ENCODE data around the gene ATP6V1F.

The ATP6V1F gene

GRCh38 chr7:128884561-128885369 is 22.1 kb downstream of the ATP6V1F start:
- DNase-seq, result no peak

GRCh38 chr7:128885370-128886187 is 22.9 kb downstream of the ATP6V1F start:
- no peak for DNase-seq

DNA sequence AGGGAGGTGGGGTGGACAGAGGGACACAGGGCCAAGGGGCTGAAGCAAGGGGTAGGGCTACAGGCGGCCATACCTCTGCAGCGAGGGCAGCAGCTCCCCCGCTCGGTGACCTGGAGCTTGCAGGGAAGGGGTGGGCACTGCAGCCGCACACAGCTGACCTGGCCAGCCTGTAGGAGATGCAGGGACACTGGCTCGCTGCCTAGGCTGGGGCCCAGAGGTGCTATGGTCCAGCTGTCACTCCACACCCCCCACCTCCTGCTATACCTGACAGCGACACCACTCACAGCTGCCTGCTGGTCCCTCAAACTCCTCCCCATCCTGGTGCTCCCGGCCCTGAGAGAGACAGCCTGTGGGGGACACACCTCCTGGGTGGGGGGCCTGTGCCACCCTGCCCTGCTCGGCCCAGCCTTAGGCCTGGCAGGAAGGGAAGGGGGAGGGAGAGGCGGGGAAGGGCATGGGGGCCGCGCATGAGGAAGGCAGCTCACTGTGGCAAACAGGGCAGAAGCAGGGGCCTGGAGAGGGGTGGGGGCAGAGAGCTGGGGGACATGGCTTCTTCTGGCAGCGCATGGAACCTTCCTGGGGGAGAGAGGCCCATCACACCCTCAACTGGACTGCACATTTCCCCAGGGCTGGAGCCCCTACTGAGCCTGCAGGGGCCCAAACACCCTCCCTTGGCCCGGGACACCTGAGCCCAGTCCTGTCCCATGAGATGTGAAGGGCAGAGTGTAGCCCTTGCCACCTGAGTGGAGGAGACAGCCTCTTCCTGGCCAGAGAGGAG is 23.9 kb downstream of the ATP6V1F start:
- no peak for DNase-seq

GRCh38 chr7:128887169-128888038 is 24.7 kb downstream of the ATP6V1F start:
- DNase-seq, result no peak

GRCh38 chr7:128888039-128888755 is 25.5 kb downstream of the ATP6V1F start:
- DNase-seq, result no peak

- no peak for DNase-seq
Observed at GRCh38 chr7:128888756-128889095, 26.1 kb downstream of the ATP6V1F start.

- no peak for DNase-seq
Observed at GRCh38 chr7:128889121-128889520, 26.5 kb downstream of the ATP6V1F start.

- no peak for DNase-seq
Observed at GRCh38 chr7:128890306-128891109, 27.9 kb downstream of the ATP6V1F start.

GRCh38 chr7:128891110-128891941 is 28.7 kb downstream of the ATP6V1F start:
- no peak for DNase-seq

GRCh38 chr7:128891942-128892269 is 29.2 kb downstream of the ATP6V1F start:
- DNase-seq, result no peak

DNA sequence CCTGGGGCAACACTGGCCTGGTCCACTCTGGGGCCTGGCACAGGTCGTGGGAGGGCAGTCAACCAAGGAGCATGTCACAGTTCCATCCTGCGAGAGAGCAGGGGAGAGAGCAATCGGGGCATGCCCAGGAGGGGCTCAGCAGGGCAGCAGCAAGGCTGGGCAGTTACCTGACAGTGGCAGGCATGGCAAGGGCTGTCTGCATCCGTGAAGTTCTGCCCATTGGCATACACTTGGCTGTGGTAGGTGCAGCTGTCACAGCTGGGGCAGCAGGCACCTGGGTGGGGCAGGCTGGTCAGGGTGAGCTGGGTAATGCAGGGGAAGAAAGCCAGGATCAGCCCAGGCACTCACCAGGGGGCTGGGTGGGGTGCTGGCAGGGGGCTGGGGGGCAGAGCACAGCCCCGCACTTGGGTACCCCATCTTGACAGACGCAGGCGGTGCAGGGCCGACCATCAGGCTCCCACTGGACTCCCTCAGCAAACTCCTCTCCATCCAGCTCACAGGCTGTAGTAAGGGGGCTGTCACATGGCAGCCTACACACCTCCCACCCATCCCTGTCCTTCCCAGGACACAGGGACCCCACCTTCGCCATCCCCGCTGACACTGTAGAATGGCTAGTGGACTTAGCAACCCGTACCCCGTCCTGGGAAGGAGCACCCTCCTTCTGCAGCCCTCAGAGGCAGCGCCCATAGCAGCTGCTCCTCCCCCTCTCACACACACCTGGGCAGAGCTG is 30.0 kb downstream of the ATP6V1F start:
- DNase-seq, result no peak

GRCh38 chr7:128893251-128894100 is 30.8 kb downstream of the ATP6V1F start:
- no peak for DNase-seq

DNA sequence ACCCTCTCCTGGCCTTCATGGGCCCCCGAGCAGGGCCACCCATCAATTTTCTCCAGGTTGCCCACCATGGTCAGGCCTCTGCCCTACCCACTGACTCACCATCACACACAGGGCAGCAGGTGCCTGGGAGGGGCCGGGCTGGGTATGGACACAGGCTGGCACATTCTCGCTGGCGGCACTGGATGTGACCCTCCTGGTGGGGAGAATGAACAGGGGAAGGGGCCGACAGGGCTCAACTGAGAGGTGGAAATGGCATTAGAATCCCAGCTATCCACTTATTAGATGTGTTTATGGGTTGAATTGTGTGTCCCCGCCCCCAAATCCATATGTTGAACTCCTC is 31.4 kb downstream of the ATP6V1F start:
- DNase-seq, result no peak

- DNase-seq, result no peak
Observed at GRCh38 chr7:128895320-128895719, 32.7 kb downstream of the ATP6V1F start.

GRCh38 chr7:128899392-128899791 is 36.7 kb downstream of the ATP6V1F start:
- no peak for DNase-seq

GRCh38 chr7:128900237-128900636 is 37.6 kb downstream of the ATP6V1F start:
- no peak for DNase-seq

DNA sequence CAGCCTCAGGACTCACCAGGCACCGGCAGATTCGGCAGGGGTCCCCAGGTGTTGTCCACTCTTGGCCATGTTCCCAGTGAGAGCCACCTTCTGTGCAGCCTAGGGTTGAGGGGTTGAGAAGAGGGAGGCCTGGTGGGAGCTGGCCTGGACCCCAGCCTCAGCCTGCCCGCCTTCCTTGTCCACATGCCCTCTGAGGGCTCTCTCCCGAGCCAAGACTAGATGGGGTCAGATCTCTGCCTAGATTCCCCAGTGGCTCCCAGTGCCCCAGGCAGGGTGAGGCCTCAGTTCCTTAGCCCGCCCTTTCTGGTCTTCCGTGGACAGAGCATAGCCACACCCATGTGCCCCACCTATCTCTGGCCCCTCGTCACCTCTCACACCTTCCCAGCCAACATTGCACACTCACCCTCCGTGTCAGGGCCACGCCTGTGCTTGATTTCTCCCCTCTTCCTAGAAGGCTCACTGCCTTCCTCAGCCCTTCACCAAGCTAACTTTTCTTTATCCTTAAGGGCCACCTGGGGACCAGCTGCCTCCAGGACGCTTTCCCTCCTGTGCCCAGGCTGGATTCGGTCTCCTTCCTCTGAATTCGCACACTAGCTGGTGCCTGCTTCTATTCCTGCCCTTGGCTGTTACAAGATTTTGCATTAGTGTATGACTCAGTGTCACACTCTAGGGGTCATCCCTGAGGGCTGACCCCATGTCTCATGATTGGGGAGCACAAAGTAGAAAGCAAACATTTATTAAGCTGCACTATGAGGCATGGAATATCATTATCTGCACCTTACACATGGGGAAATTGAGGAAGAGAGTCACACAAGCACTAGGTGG is 40.3 kb downstream of the ATP6V1F start:
- DNase-seq, result no peak

Measured in DMS79 treated with DMSO at 0.1 percent for 48 hours (cell line).